Thoracic aorta (tissue), 2 donors: ENCODE results near the gene NDUFS7. TPM values are rescaled to one million over a fixed set of nuclear protein-coding genes. Genes with fewer than 3 reads are reported as not detected.

ENCODE experiments used
- ATAC-seq: fragments of 150-250 bp; one replicate; pipeline ENCODE4 v1.8.0; 2017; ENCODE audit warnings: low read depth; ENCODE audit not compliant: insufficient number of reproducible peaks, low FRiP score
- DNase-seq: peaks from one replicate; pipeline ENCODE4 v3.0.0-alpha.2; 2020; ENCODE audit warnings: low spot score
- H3K27ac ChIP-seq, 2 donors: fragments of 200-600 bp; sonication (generic); 1 replicate in 1 of 2; 2 replicates in 1 of 2; pipeline ENCODE4 v1.5.1; 2016; ENCODE audit warnings: mild to moderate bottlenecking in 2 of 2, moderate library complexity in 2 of 2
- H3K27me3 ChIP-seq: fragments of 200-600 bp; sonication (generic); replicated peaks from 2 replicates; pipeline ENCODE4 v1.6.0; 2016; ENCODE audit warnings: mild to moderate bottlenecking; ENCODE audit not compliant: insufficient read depth
- H3K36me3 ChIP-seq: fragments of 200-600 bp; sonication (generic); one replicate; pipeline ENCODE4 v1.5.1; 2016
- H3K4me1 ChIP-seq, 2 donors: fragments of 200-600 bp; sonication (generic); 1 replicate in 1 of 2; 2 replicates in 1 of 2; pipeline versions ENCODE4 v1.5.1 to v1.6.0; 2016; ENCODE audit warnings: low read depth in 2 of 2, mild to moderate bottlenecking in 1 of 2; ENCODE audit not compliant: control insufficient read depth in 1 of 2
- H3K4me3 ChIP-seq: fragments of 200-600 bp; sonication (generic); 2 replicates; pipeline ENCODE4 v1.5.1; 2016; ENCODE audit warnings: mild to moderate bottlenecking
- H3K9me3 ChIP-seq: fragments of 200-600 bp; sonication (generic); 2 replicates; pipeline ENCODE4 v1.5.1; 2016
- total RNA-seq, 2 donors: library from RNA; depleted of rRNA; stranded (reverse); fragments of >200 nt; gene quantifications; one replicate each; pipeline versions ENCODE4 v1.1.0 to v1.2.3, GENCODE V29; 2016
- TF ChIP-seq, protein P1 (sequence below): fragments of 200-600 bp; sonication (generic); IDR thresholded peaks from one replicate; pipeline ENCODE4 v1.5.1; 2019; ENCODE audit warnings: antibody characterized with exemption

Gene NDUFS7
- total RNA-seq, 2 donors from 2014 or later: 83.3 to 110 TPM

DNA sequence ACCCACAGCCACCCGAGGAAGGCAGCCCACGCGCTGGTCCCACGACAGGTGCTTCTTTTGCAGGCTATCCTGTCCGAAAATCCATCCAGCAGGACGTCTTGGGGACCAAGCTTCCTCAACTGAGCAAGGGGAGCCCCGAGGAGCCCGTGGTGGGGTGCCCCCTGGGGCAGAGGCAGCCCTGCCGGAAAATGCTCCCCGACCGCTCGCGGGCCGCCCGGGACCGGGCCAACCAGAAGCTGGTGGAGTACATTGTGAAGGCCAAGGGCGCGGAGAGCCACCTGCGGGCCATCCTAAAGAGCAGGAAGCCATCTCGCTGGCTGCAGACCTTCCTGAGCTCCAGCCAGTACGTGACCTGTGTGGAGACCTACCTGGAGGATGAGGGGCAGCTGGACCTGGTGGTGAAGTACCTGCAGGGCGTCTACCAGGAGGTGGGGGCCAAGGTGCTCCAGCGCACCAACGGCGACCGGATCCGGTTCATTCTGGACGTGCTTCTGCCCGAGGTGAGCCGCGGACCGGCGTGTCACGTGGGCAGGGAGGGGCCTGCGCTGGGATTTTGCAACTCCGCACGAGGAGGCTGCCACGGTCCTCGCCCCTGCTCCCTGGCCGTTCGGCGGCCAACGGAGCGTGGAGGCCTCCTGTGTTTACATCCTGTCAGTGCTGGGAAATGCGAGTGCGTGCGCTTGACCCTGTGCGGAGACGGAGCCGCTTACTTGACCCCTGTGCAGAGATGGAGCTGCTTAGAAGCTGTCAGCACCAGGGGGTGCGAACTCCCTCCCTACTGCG lies 12.9 kb upstream of the NDUFS7 start:
- no peak for ATAC-seq

DNA sequence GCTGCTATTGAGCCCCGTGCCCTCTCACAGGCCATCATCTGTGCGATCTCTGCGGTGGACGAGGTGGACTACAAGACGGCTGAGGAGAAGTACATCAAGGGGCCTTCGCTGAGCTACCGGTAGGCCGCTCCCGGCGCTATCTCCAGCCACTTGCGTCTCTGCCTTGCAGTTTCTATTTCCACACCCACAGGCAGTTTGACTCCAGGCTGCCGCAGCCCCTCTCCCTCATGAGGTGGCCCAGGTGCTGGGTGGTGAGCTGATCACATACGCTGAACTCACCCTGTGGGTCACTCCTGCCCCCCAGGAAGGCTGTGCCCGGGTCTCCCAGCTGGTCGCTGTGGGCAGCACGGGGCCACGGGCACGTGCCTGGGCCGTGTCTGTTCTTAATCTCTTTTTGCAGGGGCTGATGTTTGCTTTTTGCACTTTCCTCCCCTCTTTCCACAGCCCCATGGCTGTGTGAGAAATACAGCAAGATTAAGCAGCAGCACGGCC lies 10.6 kb upstream of the NDUFS7 start:
- TF ChIP-seq, protein P1, sequence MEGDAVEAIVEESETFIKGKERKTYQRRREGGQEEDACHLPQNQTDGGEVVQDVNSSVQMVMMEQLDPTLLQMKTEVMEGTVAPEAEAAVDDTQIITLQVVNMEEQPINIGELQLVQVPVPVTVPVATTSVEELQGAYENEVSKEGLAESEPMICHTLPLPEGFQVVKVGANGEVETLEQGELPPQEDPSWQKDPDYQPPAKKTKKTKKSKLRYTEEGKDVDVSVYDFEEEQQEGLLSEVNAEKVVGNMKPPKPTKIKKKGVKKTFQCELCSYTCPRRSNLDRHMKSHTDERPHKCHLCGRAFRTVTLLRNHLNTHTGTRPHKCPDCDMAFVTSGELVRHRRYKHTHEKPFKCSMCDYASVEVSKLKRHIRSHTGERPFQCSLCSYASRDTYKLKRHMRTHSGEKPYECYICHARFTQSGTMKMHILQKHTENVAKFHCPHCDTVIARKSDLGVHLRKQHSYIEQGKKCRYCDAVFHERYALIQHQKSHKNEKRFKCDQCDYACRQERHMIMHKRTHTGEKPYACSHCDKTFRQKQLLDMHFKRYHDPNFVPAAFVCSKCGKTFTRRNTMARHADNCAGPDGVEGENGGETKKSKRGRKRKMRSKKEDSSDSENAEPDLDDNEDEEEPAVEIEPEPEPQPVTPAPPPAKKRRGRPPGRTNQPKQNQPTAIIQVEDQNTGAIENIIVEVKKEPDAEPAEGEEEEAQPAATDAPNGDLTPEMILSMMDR: no peak
- H3K4me3 ChIP-seq: no peak overlapping the region
- no peak overlapping the region for H3K27ac ChIP-seq
- ATAC-seq (no peak), DNase-seq (no peak)
- H3K9me3 ChIP-seq: no peaks in the 10 kb centered on the region
- peaks cover 73% of the 10 kb centered on the region for H3K36me3 ChIP-seq
- peaks cover 0 to 1% of the 10 kb centered on the region in 2 donors for H3K4me1 ChIP-seq
- H3K27me3 ChIP-seq: no peaks in the 10 kb centered on the region

More for the DNA sequence above, 12.9 kb upstream of the NDUFS7 start:
- Histone ChIP-seq H3K27me3 (no peaks in the 10 kb centered on the region), H3K27ac (no peak overlapping the region), H3K36me3 (peaks cover 67% of the 10 kb centered on the region), H3K4me1 (peaks cover 0 to 13% of the 10 kb centered on the region in 2 donors), H3K4me3 (no peak overlapping the region), H3K9me3 (no peaks in the 10 kb centered on the region)
- TF ChIP-seq, protein P1: no peak
- no peak for DNase-seq

DNA sequence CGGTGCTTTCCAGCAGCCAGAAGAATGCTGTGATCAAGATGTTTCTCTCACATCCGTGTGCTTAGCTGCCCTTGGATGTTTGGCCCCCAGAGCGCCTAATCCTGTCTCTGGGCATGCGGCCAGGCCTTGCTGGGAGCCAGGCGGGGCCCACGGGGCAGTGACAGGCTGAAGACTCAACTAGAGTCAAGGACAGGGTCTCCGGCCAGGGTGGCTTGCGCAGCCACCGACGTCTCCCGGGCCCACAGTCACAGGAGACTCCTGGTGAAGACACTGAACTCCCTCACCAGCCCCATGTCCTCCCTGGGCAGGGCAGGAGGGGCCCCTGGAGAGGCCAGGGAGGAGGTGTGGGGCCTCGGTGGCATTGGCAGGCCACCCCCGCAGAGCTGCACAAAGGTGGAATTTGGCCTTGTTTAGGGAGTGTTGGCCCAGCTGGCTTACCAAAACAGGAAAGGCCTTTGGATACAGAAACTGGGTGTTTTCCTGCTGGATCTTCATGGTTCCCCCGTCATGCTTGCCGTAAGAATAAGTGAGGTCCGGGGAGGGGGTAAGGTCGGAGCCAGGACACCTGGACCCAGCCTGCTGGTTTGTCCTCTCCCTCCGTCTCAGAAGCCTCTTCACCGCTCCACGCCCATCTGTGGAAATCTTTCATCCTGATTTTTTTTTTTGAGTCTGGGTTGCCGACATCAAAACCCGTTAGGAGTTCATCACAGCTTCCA lies 10.0 kb upstream of the NDUFS7 start:
- DNase-seq (no peak), ATAC-seq (no peak)
- TF ChIP-seq, protein P1: no peak
- Histone ChIP-seq H3K27me3 (no peaks in the 10 kb centered on the region), H3K4me1 (no peaks in the 10 kb centered on the region), H3K4me3 (no peak overlapping the region), H3K27ac (no peak overlapping the region), H3K36me3 (peaks cover 70% of the 10 kb centered on the region), H3K9me3 (no peaks in the 10 kb centered on the region)

DNA sequence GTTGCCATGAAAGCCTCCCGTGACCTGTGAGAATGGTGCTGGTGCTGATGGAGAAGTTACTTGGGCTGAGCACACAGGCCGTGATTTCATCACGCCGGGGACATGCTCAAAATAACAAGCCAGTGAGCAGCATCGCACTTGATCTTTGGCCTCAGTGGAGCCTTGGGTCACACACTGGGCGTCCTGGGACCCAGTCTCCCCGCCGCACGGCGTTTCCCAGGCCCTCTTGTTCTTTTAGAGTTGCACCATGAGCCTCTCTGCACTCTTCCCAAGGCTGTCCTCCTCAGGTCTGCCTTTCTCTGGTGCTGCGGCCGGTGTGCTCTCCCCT lies 9.5 kb upstream of the NDUFS7 start:
- H3K27ac ChIP-seq: no peak overlapping the region
- TF ChIP-seq, protein P1: no peak
- peaks cover 66% of the 10 kb centered on the region for H3K36me3 ChIP-seq
- H3K9me3 ChIP-seq: no peaks in the 10 kb centered on the region
- H3K27me3 ChIP-seq: no peaks in the 10 kb centered on the region
- no peak for DNase-seq
- H3K4me1 ChIP-seq: no peaks in the 10 kb centered on the region
- ATAC-seq: no peak
- H3K4me3 ChIP-seq: no peak overlapping the region

DNA sequence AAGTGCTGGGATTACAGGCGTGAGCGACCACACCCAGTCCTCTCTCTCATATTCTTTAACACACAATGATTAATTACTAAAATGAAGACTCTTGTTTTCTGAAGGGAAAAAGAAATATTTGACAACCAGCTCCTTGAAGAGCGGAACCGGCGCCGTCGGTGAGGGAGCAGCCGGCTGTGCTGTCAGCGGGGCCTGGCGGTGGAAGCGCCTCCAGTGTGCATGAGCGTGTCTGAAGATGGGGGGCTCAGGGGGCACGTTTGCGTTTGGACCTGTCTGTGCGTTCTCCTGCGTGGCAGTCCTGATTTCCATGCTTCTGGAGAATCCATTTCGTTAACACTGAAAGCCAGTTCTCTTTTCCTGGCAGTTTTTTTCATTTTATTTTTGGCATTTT lies 7.3 kb upstream of the NDUFS7 start:
- Histone ChIP-seq H3K27ac (no peak overlapping the region), H3K4me1 (no peaks in the 10 kb centered on the region), H3K9me3 (no peaks in the 10 kb centered on the region), H3K27me3 (no peaks in the 10 kb centered on the region), H3K36me3 (peaks cover 46% of the 10 kb centered on the region), H3K4me3 (no peak overlapping the region)
- DNase-seq: no peak
- TF ChIP-seq, protein P1: no peak
- no peak for ATAC-seq
